ENCODE measurements around the gene VAC14.

Gene VAC14

GRCh38 chr16:70695331-70696070 is 105.5 kb downstream of the VAC14 start:
- DNase-seq (ENCODE audit: low read depth in 1 of 2, low spot score in 1 of 2): peak in 1 of 2 experiments; percentile 81
- TF ChIP-seq POLR2AphosphoS5 (IDR thresholded peaks at IDR 0.05; ENCODE audit: low read depth): peak; percentile 48
- TF ChIP-seq SPI1 (IDR thresholded peaks at IDR 0.05; ENCODE audit: borderline replicate concordance, low read depth): peak; percentile 15; the same call in 1 of the 2 replicates
- TF ChIP-seq, protein P1, sequence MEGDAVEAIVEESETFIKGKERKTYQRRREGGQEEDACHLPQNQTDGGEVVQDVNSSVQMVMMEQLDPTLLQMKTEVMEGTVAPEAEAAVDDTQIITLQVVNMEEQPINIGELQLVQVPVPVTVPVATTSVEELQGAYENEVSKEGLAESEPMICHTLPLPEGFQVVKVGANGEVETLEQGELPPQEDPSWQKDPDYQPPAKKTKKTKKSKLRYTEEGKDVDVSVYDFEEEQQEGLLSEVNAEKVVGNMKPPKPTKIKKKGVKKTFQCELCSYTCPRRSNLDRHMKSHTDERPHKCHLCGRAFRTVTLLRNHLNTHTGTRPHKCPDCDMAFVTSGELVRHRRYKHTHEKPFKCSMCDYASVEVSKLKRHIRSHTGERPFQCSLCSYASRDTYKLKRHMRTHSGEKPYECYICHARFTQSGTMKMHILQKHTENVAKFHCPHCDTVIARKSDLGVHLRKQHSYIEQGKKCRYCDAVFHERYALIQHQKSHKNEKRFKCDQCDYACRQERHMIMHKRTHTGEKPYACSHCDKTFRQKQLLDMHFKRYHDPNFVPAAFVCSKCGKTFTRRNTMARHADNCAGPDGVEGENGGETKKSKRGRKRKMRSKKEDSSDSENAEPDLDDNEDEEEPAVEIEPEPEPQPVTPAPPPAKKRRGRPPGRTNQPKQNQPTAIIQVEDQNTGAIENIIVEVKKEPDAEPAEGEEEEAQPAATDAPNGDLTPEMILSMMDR (IDR thresholded peaks at IDR 0.05; ENCODE audit: insufficient read depth, low read length): no peak
- no peaks in the 10 kb centered on the region for H3K27me3 ChIP-seq (ENCODE audit: insufficient read depth, poor library complexity, severe bottlenecking)
- peak overlapping the region; percentile 95 for H3K27ac ChIP-seq (replicated peaks)
- H3K4me3 ChIP-seq (replicated peaks; ENCODE audit: insufficient read depth, low read length): no peak overlapping the region

DNA sequence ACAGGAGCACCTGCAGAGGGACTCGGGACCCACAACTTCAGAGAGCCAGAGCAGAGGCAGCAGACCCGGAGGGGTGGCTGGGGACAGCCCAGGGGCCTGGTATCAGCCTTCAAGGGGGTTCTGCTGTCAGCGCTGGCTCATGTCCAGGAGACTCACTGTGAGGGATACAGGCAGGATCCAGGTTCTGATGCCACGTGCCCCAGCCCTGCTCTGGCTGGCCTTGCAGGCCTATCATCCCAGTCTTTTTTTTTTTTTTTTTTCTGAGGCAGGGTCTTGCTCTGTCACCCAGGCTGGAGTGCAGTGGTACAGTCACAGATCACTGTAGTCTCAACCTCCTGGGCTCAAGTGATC is 106.1 kb downstream of the VAC14 start:
- Histone ChIP-seq H3K27ac (replicated peaks) (no peak overlapping the region), H3K27me3 (ENCODE audit: insufficient read depth, poor library complexity, severe bottlenecking) (no peaks in the 10 kb centered on the region), H3K4me3 (replicated peaks; ENCODE audit: insufficient read depth, low read length) (no peak overlapping the region)
- TF ChIP-seq, protein P1 (IDR thresholded peaks at IDR 0.05; ENCODE audit: insufficient read depth, low read length): no peak
- TF ChIP-seq POLR2AphosphoS5 (IDR thresholded peaks at IDR 0.05; ENCODE audit: low read depth) (no peak), REST (IDR thresholded peaks at IDR 0.05; ENCODE audit: insufficient replicate concordance, low read depth) (no peak), GABPA (IDR thresholded peaks at IDR 0.05; ENCODE audit: low read depth) (no peak), SPI1 (IDR thresholded peaks at IDR 0.05; ENCODE audit: borderline replicate concordance, low read depth) (no peak)
- no peak for DNase-seq (ENCODE audit: low read depth in 1 of 2, low spot score in 1 of 2)

DNA sequence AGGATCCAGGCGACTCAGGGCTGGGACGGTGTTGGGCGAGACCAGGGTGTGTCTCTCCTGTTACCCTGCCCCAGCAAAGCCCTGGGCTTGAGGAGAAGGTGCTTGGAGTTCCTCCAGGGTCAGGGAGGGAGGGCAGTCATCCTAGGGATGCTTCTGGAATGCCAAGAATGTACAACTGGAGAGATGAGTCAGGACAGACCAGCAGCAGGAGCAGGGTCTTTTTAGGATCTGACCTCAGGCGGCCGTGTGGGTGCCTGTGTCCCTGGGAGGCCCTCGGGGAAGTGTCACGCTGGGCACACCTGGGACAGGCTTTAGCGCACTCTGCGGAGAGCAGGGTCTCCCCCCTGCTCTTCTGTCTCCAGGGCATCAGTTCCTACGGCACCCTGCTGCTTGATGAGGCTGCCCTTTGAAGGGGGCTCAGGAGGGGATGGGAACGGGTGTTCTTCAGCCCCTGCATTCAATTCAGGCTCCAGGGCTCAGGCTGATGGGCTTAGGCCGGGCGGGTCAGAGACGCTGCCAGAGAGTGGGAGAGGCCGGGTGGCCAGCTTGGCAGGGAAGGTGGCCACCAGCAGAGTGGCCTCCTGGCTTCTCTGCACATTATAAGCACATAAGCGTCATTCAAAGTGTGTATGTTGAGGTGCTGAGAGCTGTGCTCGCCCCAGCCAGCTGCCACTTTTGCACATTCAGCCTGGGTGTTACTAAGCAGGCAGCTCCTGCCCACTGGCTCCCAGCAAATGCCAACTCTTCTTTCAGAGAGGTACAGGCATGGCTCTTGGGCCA is 106.7 kb downstream of the VAC14 start:
- TF ChIP-seq GABPA (IDR thresholded peaks at IDR 0.05; ENCODE audit: low read depth) (no peak), POLR2AphosphoS5 (IDR thresholded peaks at IDR 0.05; ENCODE audit: low read depth) (no peak), REST (IDR thresholded peaks at IDR 0.05; ENCODE audit: insufficient replicate concordance, low read depth) (no peak), SPI1 (IDR thresholded peaks at IDR 0.05; ENCODE audit: borderline replicate concordance, low read depth) (no peak)
- TF ChIP-seq, protein P1 (IDR thresholded peaks at IDR 0.05; ENCODE audit: insufficient read depth, low read length): no peak
- H3K27me3 ChIP-seq (ENCODE audit: insufficient read depth, poor library complexity, severe bottlenecking): no peaks in the 10 kb centered on the region
- DNase-seq (ENCODE audit: low read depth in 1 of 2, low spot score in 1 of 2): no peak
- no peak overlapping the region for H3K4me3 ChIP-seq (replicated peaks; ENCODE audit: insufficient read depth, low read length)
- no peak overlapping the region for H3K27ac ChIP-seq (replicated peaks)
